GM23338 (cell line): Measurements from ENCODE around the gene MAGI3. TPM values are rescaled to one million over a fixed set of nuclear protein-coding genes. Genes with fewer than 3 reads are reported as not detected.

Experiments
- ATAC-seq: fragments of 200-7000 bp; cut with Tn5 transposase; 3 replicates; pipeline ENCODE4 v1.9.1; 2020
- DNase-seq: peaks from one replicate; pipeline ENCODE4 v3.0.0-alpha.2; 2015; ENCODE audit warnings: low spot score
- H2AFZ ChIP-seq: fragments of 200-600 bp; sonication (generic); 2 replicates; pipeline ENCODE4 v1.8.0; 2016; ENCODE audit warnings: antibody characterized with exemption, mild to moderate bottlenecking, moderate library complexity
- H3F3A ChIP-seq: fragments of 200-600 bp; sonication (generic); replicated peaks from 2 replicates; pipeline ENCODE4 v1.8.0; 2017; ENCODE audit warnings: antibody characterized with exemption, mixed run types, low read depth
- H3K27ac ChIP-seq: fragments of 200-600 bp; sonication (generic); 2 replicates; pipeline ENCODE4 v1.6.1; 2016; ENCODE audit warnings: low read depth
- H3K27me3 ChIP-seq: fragments of 200-600 bp; sonication (generic); 2 replicates; pipeline ENCODE4 v1.8.0; 2016; ENCODE audit warnings: mild to moderate bottlenecking, mixed run types, moderate library complexity; ENCODE audit not compliant: insufficient read depth
- H3K36me3 ChIP-seq: fragments of 200-600 bp; sonication (generic); 2 replicates; pipeline ENCODE4 v1.8.0; 2016; ENCODE audit warnings: mild to moderate bottlenecking; ENCODE audit not compliant: insufficient read depth
- H3K4me1 ChIP-seq: fragments of 200-600 bp; sonication (generic); 2 replicates; pipeline ENCODE4 v1.8.0; 2016; ENCODE audit warnings: mild to moderate bottlenecking, moderate library complexity; ENCODE audit not compliant: insufficient read depth
- H3K4me2 ChIP-seq: fragments of 200-600 bp; sonication (generic); 2 replicates; pipeline ENCODE4 v1.7.1; 2017; ENCODE audit warnings: mixed run types
- H3K4me3 ChIP-seq: fragments of 200-600 bp; sonication (generic); 2 replicates; pipeline ENCODE4 v1.6.1; 2016; ENCODE audit warnings: mixed run types
- H3K79me2 ChIP-seq: fragments of 200-600 bp; sonication (generic); replicated peaks from 2 replicates; pipeline ENCODE4 v1.8.0; 2017; ENCODE audit warnings: mild to moderate bottlenecking; ENCODE audit not compliant: insufficient read depth
- H3K9me2 ChIP-seq: fragments of 200-600 bp; sonication (generic); 2 replicates; pipeline ENCODE4 v1.8.0; 2017; ENCODE audit not compliant: insufficient read depth
- H4K20me1 ChIP-seq: fragments of 200-600 bp; sonication (generic); replicated peaks from 2 replicates; pipeline ENCODE4 v1.8.0; 2017; ENCODE audit warnings: mild to moderate bottlenecking; ENCODE audit not compliant: insufficient read depth
- H3K27ac Mint-ChIP-seq: 2 replicates; pipeline ENCODE4 v1.8.0; 2020; ENCODE audit warnings: inconsistent platforms, mild to moderate bottlenecking, moderate library complexity, mixed read lengths
- H3K27me3 Mint-ChIP-seq: 3 replicates; pipeline ENCODE4 v1.8.0; 2022; ENCODE audit warnings: low read depth, mild to moderate bottlenecking, moderate library complexity, mixed read lengths, inconsistent platforms; ENCODE audit not compliant: insufficient read depth, poor library complexity
- H3K36me3 Mint-ChIP-seq: 3 replicates; pipeline ENCODE4 v1.8.0; 2021; ENCODE audit warnings: low read depth, mild to moderate bottlenecking, inconsistent platforms, moderate library complexity, mixed read lengths
- H3K4me1 Mint-ChIP-seq: 3 replicates; pipeline ENCODE4 v1.8.0; 2020; ENCODE audit warnings: mild to moderate bottlenecking, inconsistent platforms, mixed read lengths
- H3K4me3 Mint-ChIP-seq: 3 replicates; pipeline ENCODE4 v1.8.0; 2021; ENCODE audit warnings: moderate library complexity, mild to moderate bottlenecking, inconsistent platforms, mixed read lengths
- H3K9me3 Mint-ChIP-seq: 3 replicates; pipeline ENCODE4 v1.8.0; 2020; ENCODE audit warnings: moderate library complexity, mild to moderate bottlenecking, inconsistent platforms, mixed read lengths
- CREB1 ChIP-seq: fragments of 250-450 bp; sonication (Bioruptor Pico); IDR thresholded peaks from 2 replicates; pipeline ENCODE4 v1.5.0; 2020; ENCODE audit warnings: low read depth, mild to moderate bottlenecking, moderate library complexity
- CTCF ChIP-seq, 2 experiments: fragments of 200-600 bp in 1 of 2; sonication (generic) in 1 of 2; conservative IDR thresholded peaks; 2 replicates each; pipeline versions ENCODE4 v1.5.1 to v1.6.1; 2016 to 2017; ENCODE audit warnings: antibody characterized with exemption in 2 of 2, low read depth in 2 of 2, mild to moderate bottlenecking in 2 of 2, moderate library complexity in 1 of 2
- ETS1 ChIP-seq: IDR thresholded peaks from 2 replicates; pipeline ENCODE4 v1.6.1; 2016; ENCODE audit warnings: antibody characterized with exemption
- EZH2 ChIP-seq: fragments of 200-600 bp; sonication (generic); IDR thresholded peaks from one replicate; pipeline ENCODE4 v1.8.0; 2017; ENCODE audit warnings: antibody characterized with exemption, mild to moderate bottlenecking, low read depth; ENCODE audit not compliant: unreplicated experiment
- EZH2phosphoT487 ChIP-seq: fragments of 200-600 bp; sonication (generic); IDR thresholded peaks from one replicate; pipeline ENCODE4 v1.8.1; 2018; ENCODE audit warnings: antibody characterized with exemption; ENCODE audit not compliant: unreplicated experiment
- JUNB ChIP-seq: IDR thresholded peaks from one replicate; pipeline ENCODE4 v1.6.1; 2016; ENCODE audit warnings: antibody characterized with exemption; ENCODE audit not compliant: unreplicated experiment
- NANOG ChIP-seq: IDR thresholded peaks from 2 replicates; pipeline ENCODE4 v1.6.1; 2016; ENCODE audit warnings: antibody characterized with exemption, borderline replicate concordance
- POLR2AphosphoS5 ChIP-seq: IDR thresholded peaks from 2 replicates; pipeline ENCODE4 v1.6.1; 2016; ENCODE audit warnings: antibody characterized with exemption, low read depth
- REST ChIP-seq: IDR thresholded peaks from one replicate; pipeline ENCODE4 v1.6.1; 2018; ENCODE audit warnings: antibody characterized with exemption; ENCODE audit not compliant: unreplicated experiment
- STAT1 ChIP-seq: IDR thresholded peaks from one replicate; pipeline ENCODE4 v1.6.1; 2016; ENCODE audit warnings: antibody characterized with exemption; ENCODE audit not compliant: unreplicated experiment
- ZNF114 ChIP-seq: fragments of 250-450 bp; sonication (Bioruptor Pico); IDR thresholded peaks from 2 replicates; pipeline ENCODE4 v1.5.0; 2020; ENCODE audit warnings: mild to moderate bottlenecking, moderate library complexity
- ZNF331 ChIP-seq: fragments of 250-450 bp; sonication (Bioruptor Pico); IDR thresholded peaks from 2 replicates; pipeline ENCODE4 v1.5.0; 2020; ENCODE audit warnings: low read depth, mild to moderate bottlenecking, moderate library complexity
- ZNF462 ChIP-seq: fragments of 250-450 bp; sonication (Bioruptor Pico); IDR thresholded peaks from 2 replicates; pipeline ENCODE4 v1.5.0; 2020; ENCODE audit warnings: mild to moderate bottlenecking, moderate library complexity
- polyA plus RNA-seq: library from polyadenylated mRNA; unstranded; fragments of >200 nt; fragmentation: Nextera tagmentation; extraction: Ambion mirVana; gene quantifications from 2 replicates; pipeline ENCODE4 v1.2.1, GENCODE V29; 2016
- total RNA-seq: library from RNA; depleted of rRNA; stranded (reverse); fragments of >200 nt; shearing (Covaris generic); gene quantifications from 2 replicates; pipeline ENCODE4 v1.2.3, GENCODE V29; 2014

Gene MAGI3
- total and polyA plus RNA-seq, 2 experiments from 2014 or later: 3.9 to 10.0 TPM

GRCh38 chr1:113375878-113376277 lies 14.4 kb upstream of the MAGI3 start:
- H3K36me3 ChIP-seq: no peaks in the 10 kb centered on the region
- no peaks in the 10 kb centered on the region for H3F3A ChIP-seq
- H3K4me3 ChIP-seq: no peak overlapping the region
- no peak for TF ChIP-seq POLR2AphosphoS5
- TF ChIP-seq EZH2: no peak
- no peak for TF ChIP-seq CTCF (conservative IDR thresholded peaks at IDR 0.05; ENCODE audit: low read depth in 2 of 2)
- no peak for TF ChIP-seq ZNF331 (CRISPR knock-in tag)
- TF ChIP-seq STAT1: no peak
- no peak for TF ChIP-seq REST
- no peak for TF ChIP-seq JUNB
- TF ChIP-seq NANOG: no peak
- no peak for TF ChIP-seq CREB1 (CRISPR knock-in tag)
- no peak for TF ChIP-seq ZNF114 (CRISPR knock-in tag)
- no peak for TF ChIP-seq ETS1
- TF ChIP-seq EZH2phosphoT487: no peak
- no peak for TF ChIP-seq ZNF462 (CRISPR knock-in tag)
- H3K27ac Mint-ChIP-seq: no peak overlapping the region
- DNase-seq (peak; percentile 17), ATAC-seq (peak; percentile 62)
- no peaks in the 10 kb centered on the region for H4K20me1 ChIP-seq
- H3K4me2 ChIP-seq: no peak overlapping the region
- H3K27me3 ChIP-seq: no peaks in the 10 kb centered on the region
- H3K4me1 Mint-ChIP-seq: no peaks in the 10 kb centered on the region
- H2AFZ ChIP-seq: no peak overlapping the region
- H3K9me3 Mint-ChIP-seq: no peaks in the 10 kb centered on the region
- no peak overlapping the region for H3K4me3 Mint-ChIP-seq
- H3K36me3 Mint-ChIP-seq: no peaks in the 10 kb centered on the region
- 0 out of 2 replicates have a peak, but pooled peaks cover 3% of the 10 kb centered on the region for H3K9me2 ChIP-seq
- H3K79me2 ChIP-seq: no peaks in the 10 kb centered on the region
- peaks cover 1% of the 10 kb centered on the region for H3K27me3 Mint-ChIP-seq
- no peaks in the 10 kb centered on the region for H3K4me1 ChIP-seq
- H3K27ac ChIP-seq: no peak overlapping the region
